Liver (tissue), 3 donors: ENCODE measurements around the gene TATDN2.

Experiments
- CTCF ChIP-seq: fragments of 150-350 bp; IDR thresholded peaks from 2 replicates; pipeline ENCODE4 v1.5.1; 2017; ENCODE audit warnings: improper control_type of control experiment, low read depth, low read length; ENCODE audit not compliant: missing input control
- EGR1 ChIP-seq, 2 donors: IDR thresholded peaks; 2 replicates each; pipeline ENCODE4 v1.6.1; 2016 to 2018; ENCODE audit warnings: antibody characterized with exemption in 2 of 2, low read depth in 2 of 2
- MAX ChIP-seq: IDR thresholded peaks from 2 replicates; pipeline ENCODE4 v1.6.1; 2016; ENCODE audit warnings: antibody characterized with exemption
- RAD21 ChIP-seq, 2 donors: IDR thresholded peaks; 2 replicates each; pipeline ENCODE4 v1.6.1; 2016; ENCODE audit warnings: antibody characterized with exemption in 2 of 2, mild to moderate bottlenecking in 2 of 2
- TAF1 ChIP-seq: conservative IDR thresholded peaks from 2 replicates; pipeline ENCODE4 v1.6.1; 2016; ENCODE audit warnings: antibody characterized with exemption, mild to moderate bottlenecking
- donor health status: healthy.
- donor health status: healthy.

- no peak for TF ChIP-seq CTCF
- TF ChIP-seq MAX, result no peak
- no peak for TF ChIP-seq TAF1
- TF ChIP-seq RAD21 (IDR thresholded peaks at IDR 0.05), result no peak
- TF ChIP-seq EGR1 (IDR thresholded peaks at IDR 0.05; ENCODE audit: low read depth in 2 of 2), result no peak
These were observed 67.6 kb downstream of the TATDN2 start for GRCh38 chr3:10315771-10316344.
